HG02763 (cell line): ENCODE results near the gene SLC30A7.

Source experiments
- ATAC-seq: cut with Tn5 transposase; IDR thresholded peaks from one replicate; pipeline ENCODE4 v1.9.1; 2021; ENCODE audit warnings: mild to moderate bottlenecking, moderate library complexity; ENCODE audit not compliant: unreplicated experiment

Gene SLC30A7

GRCh38 chr1:100969327-100969726, 73.4 kb downstream of the SLC30A7 start:
- ATAC-seq, result no peak

DNA sequence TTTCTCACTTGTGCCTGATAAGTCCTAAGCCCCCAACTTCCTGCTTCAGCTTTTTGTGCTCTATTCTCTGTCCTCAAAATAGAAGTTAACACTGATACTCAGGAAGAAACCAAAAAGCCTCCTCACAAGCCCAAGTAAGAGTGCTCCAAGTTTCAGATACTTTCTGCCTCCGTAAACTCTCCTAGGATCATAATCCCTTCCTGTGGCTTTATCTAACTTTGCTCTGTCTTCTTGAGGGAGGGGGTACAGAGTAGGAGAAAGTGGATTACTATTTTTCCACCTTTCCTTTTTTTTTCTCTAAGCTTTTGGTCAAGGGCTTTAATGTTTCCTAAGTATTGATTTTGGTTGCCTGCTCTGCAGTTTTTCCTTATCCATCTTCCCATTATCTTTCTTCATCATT, 75.1 kb downstream of the SLC30A7 start:
- no peak for ATAC-seq

- no peak for ATAC-seq
Measured at GRCh38 chr1:100972185-100972584, 76.3 kb downstream of the SLC30A7 start.

- no peak for ATAC-seq
Measured at GRCh38 chr1:100976936-100977335, 81.0 kb downstream of the SLC30A7 start.

DNA sequence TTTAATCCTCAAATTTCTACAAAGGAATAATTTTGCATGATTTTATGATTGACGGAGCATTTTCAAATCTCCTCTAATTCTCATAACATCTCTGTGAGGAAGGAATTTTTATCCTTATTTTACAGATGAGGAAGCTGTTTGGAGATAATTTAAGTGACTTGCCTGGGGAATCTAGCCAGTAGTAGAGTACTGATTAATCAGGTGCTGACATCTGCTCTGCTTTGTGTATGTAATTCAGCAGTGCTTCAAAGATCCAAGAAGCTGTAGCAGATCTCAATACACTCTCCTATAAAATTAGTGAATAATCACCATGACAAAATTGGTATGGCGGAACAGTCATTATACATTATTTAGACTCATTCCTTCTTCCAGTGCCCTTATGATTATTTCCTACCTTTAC, 83.7 kb downstream of the SLC30A7 start:
- ATAC-seq, result no peak

- no peak for ATAC-seq
Measured at GRCh38 chr1:100982793-100983192, 86.9 kb downstream of the SLC30A7 start.

- no peak for ATAC-seq
Measured at GRCh38 chr1:100988121-100988520, 92.2 kb downstream of the SLC30A7 start.

DNA sequence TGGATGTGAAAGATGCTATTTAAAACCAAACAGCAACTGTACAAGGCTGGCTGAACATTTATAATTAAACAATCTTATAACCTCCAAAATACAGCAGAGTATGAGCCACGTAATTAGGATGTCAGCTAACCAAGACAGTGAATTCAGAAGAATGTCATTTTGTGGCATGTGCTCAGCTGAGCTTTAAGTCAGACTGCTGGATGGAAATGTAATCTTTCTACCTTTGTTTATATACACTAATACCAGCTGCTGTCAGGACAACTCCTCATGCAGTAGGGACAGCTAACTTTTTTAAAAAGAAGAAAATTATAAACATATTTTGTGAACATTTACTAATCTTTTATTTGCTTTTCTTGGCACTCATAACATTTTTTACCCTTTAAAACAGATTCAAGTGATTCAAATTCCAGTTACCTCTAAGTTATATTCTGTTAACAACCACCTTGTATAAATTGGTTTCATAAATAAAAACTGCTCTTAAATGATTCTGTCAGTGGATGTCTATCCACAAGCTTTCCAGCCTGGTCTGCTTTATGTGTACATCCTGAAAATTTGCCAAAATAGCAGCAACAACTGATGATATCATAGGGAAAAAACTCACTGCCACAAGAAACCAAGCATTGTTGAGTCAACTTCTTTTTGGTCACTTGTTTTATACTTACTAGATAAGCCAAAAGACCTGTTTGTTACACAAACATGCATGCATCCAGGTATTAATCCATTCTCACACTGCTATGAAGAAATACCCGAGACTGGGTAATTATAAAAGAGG, 93.6 kb downstream of the SLC30A7 start:
- no peak for ATAC-seq

DNA sequence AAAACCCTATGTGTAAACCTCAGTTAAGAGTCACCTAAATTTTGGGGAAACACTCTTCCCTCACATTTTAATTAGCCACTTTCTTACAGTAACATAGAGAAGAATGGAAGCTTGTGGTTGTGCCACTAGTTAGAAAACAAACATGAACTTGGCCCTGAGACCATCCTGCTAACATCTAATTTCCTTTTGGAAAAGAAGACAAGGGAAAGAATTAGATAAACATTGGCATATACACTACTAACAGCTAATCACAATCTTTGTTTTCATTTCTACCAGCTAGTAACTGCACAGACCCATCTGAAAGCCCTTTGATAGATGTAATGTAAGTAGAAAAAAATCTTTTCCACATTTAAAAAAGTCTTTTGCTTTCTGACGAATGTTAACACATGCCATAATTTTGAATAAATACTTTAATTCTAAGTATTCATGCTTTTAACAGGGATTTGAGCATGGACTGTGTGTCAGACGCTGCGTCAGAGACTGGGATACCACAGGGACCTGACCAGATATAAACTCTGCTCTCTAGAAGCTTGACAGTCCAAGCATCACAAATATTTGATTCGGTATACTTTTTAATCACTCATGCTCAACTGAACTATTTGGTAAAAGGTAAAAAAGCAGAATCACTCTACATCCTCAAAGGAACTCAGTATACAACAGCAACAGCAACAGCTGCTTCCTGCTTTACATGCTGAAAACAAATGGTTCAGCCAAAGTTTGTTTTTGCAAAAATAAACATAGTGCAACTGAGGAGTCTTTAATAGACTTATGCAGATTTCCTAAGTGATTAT, 99.5 kb downstream of the SLC30A7 start:
- ATAC-seq, result no peak

- no peak for ATAC-seq
Measured at GRCh38 chr1:100998426-100998825, 102.5 kb downstream of the SLC30A7 start.

- ATAC-seq, result no peak
Measured at GRCh38 chr1:101000131-101000873, 104.4 kb downstream of the SLC30A7 start.

GRCh38 chr1:101002551-101002950, 106.7 kb downstream of the SLC30A7 start:
- no peak for ATAC-seq

- ATAC-seq, result no peak
Measured at GRCh38 chr1:101003012-101003650, 107.2 kb downstream of the SLC30A7 start.

GRCh38 chr1:101004061-101004460, 108.2 kb downstream of the SLC30A7 start:
- ATAC-seq, result no peak

GRCh38 chr1:101004670-101005069, 108.8 kb downstream of the SLC30A7 start:
- no peak for ATAC-seq

- no peak for ATAC-seq
Measured at GRCh38 chr1:101005183-101005582, 109.3 kb downstream of the SLC30A7 start.

- no peak for ATAC-seq
Measured at GRCh38 chr1:101005871-101006270, 110.0 kb downstream of the SLC30A7 start.

GRCh38 chr1:101006553-101006952, 110.7 kb downstream of the SLC30A7 start:
- ATAC-seq, result no peak

GRCh38 chr1:101008229-101008834, 112.4 kb downstream of the SLC30A7 start:
- no peak for ATAC-seq

GRCh38 chr1:101013776-101014175, 117.9 kb downstream of the SLC30A7 start:
- ATAC-seq, result no peak

DNA sequence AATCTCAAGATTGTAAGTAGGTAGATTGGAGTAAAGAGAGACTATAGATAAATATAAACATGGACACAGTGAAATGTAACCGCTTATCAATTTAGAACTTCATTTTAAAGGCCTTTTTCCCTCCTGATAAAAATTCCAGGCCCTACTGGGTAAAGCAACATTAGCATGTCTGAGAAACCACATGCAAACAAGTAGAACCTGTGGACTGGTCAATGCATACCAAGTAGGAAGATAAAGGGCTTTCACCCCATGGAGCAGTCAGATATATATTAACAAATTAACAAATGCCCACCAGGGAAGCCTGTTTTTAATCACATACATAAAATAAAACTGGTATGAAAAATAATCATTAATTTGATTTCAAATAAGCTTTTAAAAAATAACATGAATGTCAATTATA, 121.6 kb downstream of the SLC30A7 start:
- ATAC-seq, result no peak
